Osteoblast (primary cell): ENCODE data around the gene EPB41L5. TPM values are rescaled to one million over a fixed set of nuclear protein-coding genes. Genes with fewer than 3 reads are reported as not detected.
A peak's percentile ranks its signal among the peaks of the same experiment; 100 is the strongest.
"Not testable (repeated sequence)": the region's sequence is repeated elsewhere in the genome, so short reads cannot be mapped to it uniquely, and the experiment has no call there.

Experiments
- DNase-seq: peaks from one replicate; pipeline ENCODE4 v3.0.0; 2011; ENCODE audit warnings: low spot score, mixed read lengths; ENCODE audit not compliant: insufficient read length; ENCODE audit errors: missing footprints
- H2AFZ ChIP-seq: 2 replicates; pipeline ENCODE4 v1.6.0; 2011; ENCODE audit warnings: mild to moderate bottlenecking, low read length
- H3K27ac ChIP-seq: 2 replicates; pipeline ENCODE4 v1.5.1; 2011; ENCODE audit warnings: mild to moderate bottlenecking, low read depth, low read length, moderate library complexity
- H3K27me3 ChIP-seq: 2 replicates; pipeline ENCODE4 v1.6.0; 2012; ENCODE audit warnings: mild to moderate bottlenecking, control low read depth, inconsistent platforms, low read length, moderate library complexity; ENCODE audit not compliant: insufficient read depth
- H3K36me3 ChIP-seq: 2 replicates; pipeline ENCODE4 v1.5.1; 2011; ENCODE audit warnings: mild to moderate bottlenecking, low read length, control low read depth, moderate library complexity; ENCODE audit not compliant: insufficient read depth
- H3K4me1 ChIP-seq: 2 replicates; pipeline ENCODE4 v1.5.1; 2011; ENCODE audit warnings: mild to moderate bottlenecking, low read length, control low read depth, moderate library complexity; ENCODE audit not compliant: insufficient read depth
- H3K4me2 ChIP-seq: 2 replicates; pipeline ENCODE4 v1.6.0; 2011; ENCODE audit warnings: mild to moderate bottlenecking, low read length; ENCODE audit not compliant: insufficient read depth
- H3K4me3 ChIP-seq: fragments of 200-600 bp; sonication (generic); 3 replicates; pipeline ENCODE4 v1.5.1; 2012; ENCODE audit warnings: mild to moderate bottlenecking, low read length, inconsistent platforms; ENCODE audit not compliant: insufficient read depth
- H3K79me2 ChIP-seq: 2 replicates; pipeline ENCODE4 v1.6.0; 2012; ENCODE audit warnings: mild to moderate bottlenecking, low read length, control low read depth, inconsistent platforms; ENCODE audit not compliant: insufficient read depth
- H3K9me3 ChIP-seq: 2 replicates; pipeline ENCODE4 v1.5.1; 2011; ENCODE audit warnings: low read depth, low read length, control low read depth
- H4K20me1 ChIP-seq: 2 replicates; pipeline ENCODE4 v1.6.0; 2012; ENCODE audit warnings: mild to moderate bottlenecking, low read length, control low read depth; ENCODE audit not compliant: insufficient read depth
- total RNA-seq: library from RNA; depleted of rRNA; stranded (reverse); fragments of >200 nt; gene quantifications from 2 replicates; pipeline ENCODE4 v1.2.3, GENCODE V29; 2012
- TF ChIP-seq, protein P1 (sequence below): IDR thresholded peaks from 2 replicates; pipeline ENCODE4 v1.5.1; 2011; ENCODE audit warnings: mild to moderate bottlenecking, low read depth, low read length, moderate library complexity; ENCODE audit errors: extremely low read depth

Gene EPB41L5
- total RNA-seq, 1 donor, result 9.4 TPM

DNA sequence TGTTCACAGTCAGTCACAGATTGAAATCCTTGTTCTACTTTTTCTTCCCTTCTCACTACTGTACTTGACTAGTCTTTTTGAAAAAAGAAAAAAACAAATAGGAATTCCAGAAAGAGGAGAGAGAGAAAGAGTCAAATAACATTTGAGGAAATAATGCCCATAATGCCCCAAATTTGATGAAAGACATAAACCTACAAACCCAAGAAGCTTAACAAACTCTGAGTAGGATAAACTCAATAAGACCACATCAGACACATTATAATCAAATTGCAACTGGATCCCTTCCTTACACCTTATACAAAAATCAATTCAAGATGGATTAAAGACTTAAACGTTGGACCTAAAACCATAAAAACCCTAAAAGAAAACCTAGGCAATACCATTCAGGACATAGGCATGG is 179.4 kb downstream of the EPB41L5 start:
- no peaks in the 10 kb centered on the region for H3K36me3 ChIP-seq
- H4K20me1 ChIP-seq, result no peaks in the 10 kb centered on the region
- H2AFZ ChIP-seq, result no peak overlapping the region
- DNase-seq, result no peak
- H3K4me3 ChIP-seq, result no peak overlapping the region
- H3K27ac ChIP-seq, result no peak overlapping the region
- no peaks in the 10 kb centered on the region for H3K4me1 ChIP-seq
- H3K27me3 ChIP-seq, result no peaks in the 10 kb centered on the region
- H3K79me2 ChIP-seq, result no peaks in the 10 kb centered on the region
- H3K4me2 ChIP-seq, result no peak overlapping the region
- TF ChIP-seq, protein P1, sequence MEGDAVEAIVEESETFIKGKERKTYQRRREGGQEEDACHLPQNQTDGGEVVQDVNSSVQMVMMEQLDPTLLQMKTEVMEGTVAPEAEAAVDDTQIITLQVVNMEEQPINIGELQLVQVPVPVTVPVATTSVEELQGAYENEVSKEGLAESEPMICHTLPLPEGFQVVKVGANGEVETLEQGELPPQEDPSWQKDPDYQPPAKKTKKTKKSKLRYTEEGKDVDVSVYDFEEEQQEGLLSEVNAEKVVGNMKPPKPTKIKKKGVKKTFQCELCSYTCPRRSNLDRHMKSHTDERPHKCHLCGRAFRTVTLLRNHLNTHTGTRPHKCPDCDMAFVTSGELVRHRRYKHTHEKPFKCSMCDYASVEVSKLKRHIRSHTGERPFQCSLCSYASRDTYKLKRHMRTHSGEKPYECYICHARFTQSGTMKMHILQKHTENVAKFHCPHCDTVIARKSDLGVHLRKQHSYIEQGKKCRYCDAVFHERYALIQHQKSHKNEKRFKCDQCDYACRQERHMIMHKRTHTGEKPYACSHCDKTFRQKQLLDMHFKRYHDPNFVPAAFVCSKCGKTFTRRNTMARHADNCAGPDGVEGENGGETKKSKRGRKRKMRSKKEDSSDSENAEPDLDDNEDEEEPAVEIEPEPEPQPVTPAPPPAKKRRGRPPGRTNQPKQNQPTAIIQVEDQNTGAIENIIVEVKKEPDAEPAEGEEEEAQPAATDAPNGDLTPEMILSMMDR, result no peak
- no peaks in the 10 kb centered on the region for H3K9me3 ChIP-seq

GRCh38 chr2:120195553-120195952 is 182.7 kb downstream of the EPB41L5 start:
- DNase-seq, result no peak

GRCh38 chr2:120199817-120200459 is 187.1 kb downstream of the EPB41L5 start:
- not testable (repeated sequence) for DNase-seq, H3K4me3 ChIP-seq, H2AFZ ChIP-seq

More at GRCh38 chr2:120195553-120195952, 182.7 kb downstream of the EPB41L5 start:
- no peak overlapping the region for H2AFZ ChIP-seq
- H3K27ac ChIP-seq, result no peak overlapping the region
- no peaks in the 10 kb centered on the region for H3K9me3 ChIP-seq
- H3K36me3 ChIP-seq, result no peaks in the 10 kb centered on the region
- no peaks in the 10 kb centered on the region for H3K4me1 ChIP-seq
- no peaks in the 10 kb centered on the region for H4K20me1 ChIP-seq
- TF ChIP-seq, protein P1, result no peak
- no peak overlapping the region for H3K4me2 ChIP-seq
- no peak overlapping the region for H3K4me3 ChIP-seq
- H3K79me2 ChIP-seq, result no peaks in the 10 kb centered on the region
- peaks cover 3% of the 10 kb centered on the region for H3K27me3 ChIP-seq

DNA sequence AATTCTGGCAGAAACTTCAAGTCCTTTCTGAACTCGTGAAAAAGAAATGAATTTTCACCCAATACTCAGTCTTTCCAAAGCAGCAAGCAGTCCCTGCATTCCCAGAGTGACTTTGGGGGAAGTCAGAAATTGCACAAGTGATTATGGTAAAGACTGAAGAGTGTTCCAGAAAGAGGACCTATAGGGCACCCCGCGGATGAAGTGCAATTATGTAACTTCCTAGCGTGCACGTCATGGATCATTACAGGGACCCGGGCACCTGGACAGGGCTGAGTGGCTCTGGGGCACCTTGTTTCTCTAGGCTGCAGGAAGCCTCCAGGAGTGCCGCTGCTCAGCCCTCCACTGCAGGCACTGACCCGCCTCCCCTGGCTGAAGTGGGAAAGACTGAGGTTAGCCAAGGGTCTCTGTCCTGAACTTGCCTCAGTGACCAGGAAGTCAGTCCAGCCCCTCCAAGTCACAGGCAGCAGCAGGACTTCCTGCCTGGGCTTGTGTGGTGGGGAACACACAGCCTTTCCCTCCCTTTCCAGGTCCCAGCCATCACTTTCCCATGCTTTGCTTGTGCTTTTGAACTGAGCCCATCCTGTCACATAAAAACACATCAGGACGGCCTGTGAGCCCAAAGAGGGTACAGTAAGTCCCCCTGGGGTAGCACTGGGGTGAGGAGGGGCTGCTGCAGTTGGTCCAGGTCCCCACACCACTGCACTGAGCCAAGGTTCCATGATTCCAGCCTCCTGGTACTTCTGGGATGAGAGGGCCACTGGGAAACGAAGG is 190.6 kb downstream of the EPB41L5 start:
- Histone ChIP-seq H3K36me3 (no peaks in the 10 kb centered on the region), H3K79me2 (no peaks in the 10 kb centered on the region), H3K27ac (no peak overlapping the region), H3K4me2 (no peak overlapping the region), H2AFZ (no peak overlapping the region), H3K4me3 (no peak overlapping the region), H4K20me1 (no peaks in the 10 kb centered on the region), H3K27me3 (peaks cover 3% of the 10 kb centered on the region), H3K4me1 (no peaks in the 10 kb centered on the region), H3K9me3 (no peaks in the 10 kb centered on the region)
- TF ChIP-seq, protein P1, result no peak
- DNase-seq, result peak; percentile 34

More at GRCh38 chr2:120199817-120200459, 187.1 kb downstream of the EPB41L5 start:
- not testable (repeated sequence) for H3K79me2 ChIP-seq, H4K20me1 ChIP-seq, H3K27me3 ChIP-seq, H3K27ac ChIP-seq, H3K4me1 ChIP-seq, H3K9me3 ChIP-seq, H3K36me3 ChIP-seq, H3K4me2 ChIP-seq
